ENCODE results near the gene LRRC28. TPM values are rescaled to one million over a fixed set of nuclear protein-coding genes. Genes with fewer than 3 reads are reported as not detected.
"Not testable (repeated sequence)": the region's sequence is repeated elsewhere in the genome, so short reads cannot be mapped to it uniquely, and the experiment has no call there.

The LRRC28 gene
- total and polyA plus RNA-seq, 4 donors: 7.7 to 66.1 (median 13.0) TPM

GRCh38 chr15:99393641-99394040 lies 142.4 kb downstream of the LRRC28 start:
- no peak for TF ChIP-seq CTCF (IDR thresholded peaks at IDR 0.05; ENCODE audit: control extremely low read depth, extremely low read depth)
- Histone ChIP-seq H3K4me1 (ENCODE audit: control insufficient read depth in 5 of 5, insufficient read depth in 5 of 5, low read length in 5 of 5) (peaks cover 0 to 5% (median 0%) of the 10 kb centered on the region in 5 donors), H3K36me3 (ENCODE audit: control insufficient read depth in 4 of 4, insufficient read depth in 4 of 4, low read length in 4 of 4) (no peaks in the 10 kb centered on the region), H3K9ac (ENCODE audit: insufficient read depth in 1 of 2, low read length in 2 of 2) (no peak overlapping the region), H3K9me3 (ENCODE audit: control insufficient read depth in 4 of 4, insufficient read depth in 3 of 4, low read length in 3 of 4) (peaks cover 0 to 5% (median 2%) of the 10 kb centered on the region in 4 donors), H3K4me3 (no peak overlapping the region), H3K27ac (ENCODE audit: low read depth in 1 of 2, low read length in 1 of 2) (no peak overlapping the region), H3K27me3 (ENCODE audit: control insufficient read depth in 3 of 3, insufficient read depth in 3 of 3, low read length in 2 of 3) (no peaks in the 10 kb centered on the region)
- DNase-seq (no peak), ATAC-seq (ENCODE audit: insufficient read depth, low FRiP score) (no peak)
- 71 to 86% methylated on average over 1 of the region's 1 CpG for WGBS, 2 donors

- DNase-seq: peak in 2 of 3 donors; percentile 68 to 85
- Histone ChIP-seq H3K36me3 (ENCODE audit: control insufficient read depth in 4 of 4, insufficient read depth in 4 of 4, low read length in 4 of 4) (no peaks in the 10 kb centered on the region), H3K27ac (ENCODE audit: low read depth in 1 of 2, low read length in 1 of 2) (no peak overlapping the region), H3K9me3 (ENCODE audit: control insufficient read depth in 4 of 4, insufficient read depth in 3 of 4, low read length in 3 of 4) (no peaks in the 10 kb centered on the region), H3K27me3 (ENCODE audit: control insufficient read depth in 3 of 3, insufficient read depth in 3 of 3, low read length in 2 of 3) (no peaks in the 10 kb centered on the region), H3K4me3 (no peak overlapping the region), H3K4me1 (ENCODE audit: control insufficient read depth in 5 of 5, insufficient read depth in 5 of 5, low read length in 5 of 5) (peaks cover under 1 to 13% (median 3%) of the 10 kb centered on the region in 5 donors), H3K9ac (ENCODE audit: insufficient read depth in 1 of 2, low read length in 2 of 2) (no peak overlapping the region)
- WGBS, 2 donors: 86 to 88% methylated on average over 5 of the region's 5 CpGs
- no peak for TF ChIP-seq CTCF (IDR thresholded peaks at IDR 0.05; ENCODE audit: control extremely low read depth, extremely low read depth)
- no peak for ATAC-seq (ENCODE audit: insufficient read depth, low FRiP score)
These were observed 145.1 kb downstream of the LRRC28 start for GRCh38 chr15:99396375-99396774.

GRCh38 chr15:99399061-99399460 lies 147.8 kb downstream of the LRRC28 start:
- Histone ChIP-seq H3K27ac (ENCODE audit: low read depth in 1 of 2, low read length in 1 of 2) (no peak overlapping the region), H3K4me1 (ENCODE audit: control insufficient read depth in 5 of 5, insufficient read depth in 5 of 5, low read length in 5 of 5) (peaks cover 1 to 25% (median 6%) of the 10 kb centered on the region in 5 donors), H3K36me3 (ENCODE audit: control insufficient read depth in 4 of 4, insufficient read depth in 4 of 4, low read length in 4 of 4) (no peaks in the 10 kb centered on the region), H3K9me3 (ENCODE audit: control insufficient read depth in 4 of 4, insufficient read depth in 3 of 4, low read length in 3 of 4) (no peaks in the 10 kb centered on the region), H3K9ac (ENCODE audit: insufficient read depth in 1 of 2, low read length in 2 of 2) (no peak overlapping the region), H3K27me3 (ENCODE audit: control insufficient read depth in 3 of 3, insufficient read depth in 3 of 3, low read length in 2 of 3) (no peaks in the 10 kb centered on the region), H3K4me3 (no peak overlapping the region)
- ATAC-seq (ENCODE audit: insufficient read depth, low FRiP score): no peak
- 83 to 88% methylated on average over 5 of the region's 5 CpGs for WGBS, 2 donors
- TF ChIP-seq CTCF (IDR thresholded peaks at IDR 0.05; ENCODE audit: control extremely low read depth, extremely low read depth): no peak
- peak in 1 of 3 donors; percentile 59 for DNase-seq

GRCh38 chr15:99399618-99400017 lies 148.3 kb downstream of the LRRC28 start:
- H3K36me3 ChIP-seq (ENCODE audit: control insufficient read depth in 4 of 4, insufficient read depth in 4 of 4, low read length in 4 of 4): no peaks in the 10 kb centered on the region
- WGBS, 2 donors: 93 to 96% methylated on average over 4 of the region's 4 CpGs
- DNase-seq (no peak), ATAC-seq (ENCODE audit: insufficient read depth, low FRiP score) (no peak)
- no peak overlapping the region for H3K9ac ChIP-seq (ENCODE audit: insufficient read depth in 1 of 2, low read length in 2 of 2)
- H3K27ac ChIP-seq (ENCODE audit: low read depth in 1 of 2, low read length in 1 of 2): no peak overlapping the region
- H3K9me3 ChIP-seq (ENCODE audit: control insufficient read depth in 4 of 4, insufficient read depth in 3 of 4, low read length in 3 of 4): no peaks in the 10 kb centered on the region
- H3K4me3 ChIP-seq: no peak overlapping the region
- H3K27me3 ChIP-seq (ENCODE audit: control insufficient read depth in 3 of 3, insufficient read depth in 3 of 3, low read length in 2 of 3): no peaks in the 10 kb centered on the region
- no peak for TF ChIP-seq CTCF (IDR thresholded peaks at IDR 0.05; ENCODE audit: control extremely low read depth, extremely low read depth)
- peaks cover 1 to 25% (median 6%) of the 10 kb centered on the region in 5 donors for H3K4me1 ChIP-seq (ENCODE audit: control insufficient read depth in 5 of 5, insufficient read depth in 5 of 5, low read length in 5 of 5)

GRCh38 chr15:99401216-99401615 lies 149.9 kb downstream of the LRRC28 start:
- not testable (repeated sequence) for H3K27me3 ChIP-seq (ENCODE audit: control insufficient read depth in 3 of 3, insufficient read depth in 3 of 3, low read length in 2 of 3); H3K9me3 ChIP-seq (ENCODE audit: control insufficient read depth in 4 of 4, insufficient read depth in 3 of 4, low read length in 3 of 4); ATAC-seq (ENCODE audit: insufficient read depth, low FRiP score); DNase-seq; H3K36me3 ChIP-seq (ENCODE audit: control insufficient read depth in 4 of 4, insufficient read depth in 4 of 4, low read length in 4 of 4); H3K9ac ChIP-seq (ENCODE audit: insufficient read depth in 1 of 2, low read length in 2 of 2); H3K4me3 ChIP-seq
- peak overlapping the region in 1 of 2 donors; percentile 25 for H3K27ac ChIP-seq (ENCODE audit: low read depth in 1 of 2, low read length in 1 of 2)
- peaks cover 1 to 25% (median 6%) of the 10 kb centered on the region in 5 donors for H3K4me1 ChIP-seq (ENCODE audit: control insufficient read depth in 5 of 5, insufficient read depth in 5 of 5, low read length in 5 of 5)
- WGBS, 2 donors: 79 to 89% methylated on average over 4 of the region's 4 CpGs
